ENCODE measurements around the gene TSPAN9.

Gene TSPAN9

DNA sequence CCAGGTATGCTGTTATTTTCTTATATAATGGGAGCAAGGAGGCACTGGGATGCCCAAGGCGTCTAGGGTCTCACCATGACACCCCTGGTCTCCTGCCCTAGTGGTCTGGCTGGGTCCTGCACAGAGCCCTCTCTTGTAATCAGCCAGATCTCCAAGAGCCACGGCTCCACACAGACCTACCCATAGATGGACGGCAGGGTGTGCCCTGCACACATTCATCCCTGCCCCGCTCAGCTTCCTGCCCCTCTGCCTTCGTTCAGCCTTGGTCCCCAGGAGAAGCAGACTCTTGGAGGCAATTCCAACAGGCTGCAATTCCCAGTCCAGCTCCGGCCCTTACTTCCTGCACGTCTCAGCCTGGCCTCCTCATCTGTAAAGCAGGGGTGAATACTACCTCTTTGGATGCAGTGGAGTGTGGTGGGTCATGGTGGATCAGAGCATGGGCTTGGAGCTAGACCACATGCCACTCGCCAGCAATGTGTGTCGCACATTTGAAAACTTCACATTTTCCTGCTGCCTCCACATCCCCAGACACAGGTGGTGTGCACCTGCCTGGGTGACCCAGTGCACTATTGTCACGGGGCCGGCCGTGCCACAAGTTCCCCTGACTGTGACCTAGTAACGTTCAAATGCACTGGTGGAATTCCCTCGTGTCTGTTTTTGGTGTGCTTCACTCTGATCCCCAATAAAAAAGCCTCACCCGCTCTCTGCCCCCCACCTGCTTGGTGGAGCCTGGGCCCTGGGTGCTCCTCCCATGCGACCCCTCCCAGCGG is 242.7 kb downstream of the TSPAN9 start:
- 84 to 86% methylated on average over 17 of the region's 17 CpGs for WGBS, 2 experiments

DNA sequence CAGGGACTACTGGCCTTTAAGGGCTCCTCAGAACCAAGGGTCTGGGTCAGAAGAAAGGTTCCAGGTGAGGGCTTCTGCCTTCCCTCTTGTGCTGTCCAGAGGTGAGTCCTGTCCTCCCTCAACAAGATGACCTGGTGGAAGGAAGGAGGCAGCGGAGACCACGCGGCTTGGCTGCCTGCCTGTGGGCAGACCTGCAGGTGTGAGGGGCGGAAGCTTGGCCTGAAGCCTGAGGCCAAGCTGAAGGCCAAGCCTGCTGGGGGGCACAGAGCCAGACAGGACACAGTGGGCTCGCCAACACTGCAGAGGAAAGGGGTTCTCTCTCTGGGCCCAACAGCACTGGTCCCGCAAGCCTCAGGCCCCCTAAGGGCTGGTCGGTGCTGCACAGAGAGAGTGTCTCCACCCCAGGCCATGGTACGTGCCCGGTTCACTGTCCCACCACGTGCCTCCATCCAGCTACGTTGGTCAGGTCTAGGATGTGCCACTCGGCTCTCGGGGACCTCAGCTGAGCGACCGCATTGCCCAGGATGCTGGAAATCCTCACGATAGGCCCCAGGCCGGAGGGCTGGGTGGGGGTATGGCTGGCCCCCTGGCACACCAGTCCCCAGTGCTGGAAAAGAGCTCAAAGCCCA is 243.8 kb downstream of the TSPAN9 start:
- WGBS, 2 experiments: 89% methylated on average over 17 of the region's 17 CpGs
- peaks cover 4% of the 10 kb centered on the region for H3K4me1 ChIP-seq (ENCODE audit: control insufficient read depth, insufficient read depth, low read length)

More for the DNA sequence above, 242.7 kb downstream of the TSPAN9 start:
- Histone ChIP-seq H3K4me1 (ENCODE audit: control insufficient read depth, insufficient read depth, low read length) (no peaks in the 10 kb centered on the region), H3K27me3 (ENCODE audit: control insufficient read depth, insufficient read depth, low read length, poor library complexity, severe bottlenecking) (no peaks in the 10 kb centered on the region), H3K9me3 (ENCODE audit: control insufficient read depth, low read length) (no peaks in the 10 kb centered on the region), H3K4me3 (ENCODE audit: insufficient read depth, low read depth, low read length) (no peak overlapping the region), H3K36me3 (ENCODE audit: control insufficient read depth, insufficient read depth, low read length) (no peaks in the 10 kb centered on the region), H3K27ac (ENCODE audit: insufficient read depth, low read depth, low read length, poor library complexity, severe bottlenecking) (no peak overlapping the region)

DNA sequence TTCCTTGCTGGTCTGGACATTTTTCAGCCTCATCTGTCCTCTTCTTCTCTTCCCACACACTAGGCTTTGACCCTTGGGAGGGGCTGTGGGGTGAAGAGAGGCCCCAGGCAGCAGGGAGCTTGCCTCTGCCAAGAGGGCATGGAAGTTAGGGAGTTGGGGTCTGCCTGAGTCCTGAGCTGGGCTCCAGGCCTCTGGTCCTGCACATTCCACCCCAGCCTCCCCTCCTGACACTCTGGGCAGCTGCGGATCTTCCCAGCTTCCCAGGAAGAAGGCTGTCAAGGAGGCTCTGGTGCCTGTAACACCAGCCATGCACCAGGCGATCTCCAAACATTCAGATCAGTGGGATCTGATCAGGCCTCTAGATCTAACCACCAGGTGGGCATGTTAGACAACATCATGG is 244.7 kb downstream of the TSPAN9 start:
- 90 to 95% methylated on average over 2 of the region's 2 CpGs for WGBS, 2 experiments
- no peak overlapping the region for H3K27ac ChIP-seq (ENCODE audit: insufficient read depth, low read depth, low read length, poor library complexity, severe bottlenecking)
- no peaks in the 10 kb centered on the region for H3K36me3 ChIP-seq (ENCODE audit: control insufficient read depth, insufficient read depth, low read length)
- peaks cover 7% of the 10 kb centered on the region for H3K4me1 ChIP-seq (ENCODE audit: control insufficient read depth, insufficient read depth, low read length)
- no peak overlapping the region for H3K4me3 ChIP-seq (ENCODE audit: insufficient read depth, low read depth, low read length)
- no peaks in the 10 kb centered on the region for H3K9me3 ChIP-seq (ENCODE audit: control insufficient read depth, low read length)
- no peaks in the 10 kb centered on the region for H3K27me3 ChIP-seq (ENCODE audit: control insufficient read depth, insufficient read depth, low read length, poor library complexity, severe bottlenecking)

More for the DNA sequence above, 243.8 kb downstream of the TSPAN9 start:
- Histone ChIP-seq H3K36me3 (ENCODE audit: control insufficient read depth, insufficient read depth, low read length) (no peaks in the 10 kb centered on the region), H3K9me3 (ENCODE audit: control insufficient read depth, low read length) (no peaks in the 10 kb centered on the region), H3K27me3 (ENCODE audit: control insufficient read depth, insufficient read depth, low read length, poor library complexity, severe bottlenecking) (no peaks in the 10 kb centered on the region), H3K27ac (ENCODE audit: insufficient read depth, low read depth, low read length, poor library complexity, severe bottlenecking) (no peak overlapping the region), H3K4me3 (ENCODE audit: insufficient read depth, low read depth, low read length) (no peak overlapping the region)

DNA sequence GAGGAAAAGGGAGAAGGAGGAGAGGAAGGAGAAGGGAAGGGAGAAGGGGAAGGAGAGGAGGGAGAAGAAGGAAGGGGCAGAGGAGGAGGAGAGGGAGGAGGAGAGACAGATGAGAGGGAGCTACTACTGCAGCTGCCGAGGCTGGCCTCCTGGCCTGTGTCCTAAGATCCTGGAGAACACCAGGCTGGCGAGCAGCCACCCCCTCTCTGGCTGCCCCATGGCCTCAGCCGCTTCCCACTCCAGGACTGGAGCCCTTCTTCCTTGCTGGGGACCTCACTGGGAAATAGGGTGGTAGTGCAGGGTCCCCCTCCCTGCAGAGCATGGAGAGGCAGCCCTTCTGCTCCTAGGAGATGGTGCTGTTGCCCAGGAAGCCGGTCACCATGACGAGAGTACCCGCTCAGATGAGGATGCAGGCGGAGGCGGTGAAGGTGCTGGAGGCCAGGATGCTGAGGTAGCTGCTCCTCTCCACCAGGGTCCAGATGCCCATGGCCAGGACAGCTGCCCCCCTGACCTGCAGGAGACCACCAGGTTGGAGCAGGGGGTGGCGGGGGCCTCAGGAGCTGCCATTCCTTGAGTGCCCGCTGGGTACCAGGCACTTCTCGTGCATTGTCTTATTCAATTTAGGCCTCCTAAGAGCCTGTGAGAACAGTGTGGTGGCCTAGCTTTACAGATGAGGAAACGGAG is 246.0 kb downstream of the TSPAN9 start:
- WGBS, 2 experiments: 93 to 95% methylated on average over 12 of the region's 12 CpGs
- H3K27me3 ChIP-seq (ENCODE audit: control insufficient read depth, insufficient read depth, low read length, poor library complexity, severe bottlenecking): no peaks in the 10 kb centered on the region
- peaks cover 7% of the 10 kb centered on the region for H3K4me1 ChIP-seq (ENCODE audit: control insufficient read depth, insufficient read depth, low read length)
- no peaks in the 10 kb centered on the region for H3K36me3 ChIP-seq (ENCODE audit: control insufficient read depth, insufficient read depth, low read length)
- H3K4me3 ChIP-seq (ENCODE audit: insufficient read depth, low read depth, low read length): no peak overlapping the region
- H3K27ac ChIP-seq (ENCODE audit: insufficient read depth, low read depth, low read length, poor library complexity, severe bottlenecking): no peak overlapping the region
- no peaks in the 10 kb centered on the region for H3K9me3 ChIP-seq (ENCODE audit: control insufficient read depth, low read length)

DNA sequence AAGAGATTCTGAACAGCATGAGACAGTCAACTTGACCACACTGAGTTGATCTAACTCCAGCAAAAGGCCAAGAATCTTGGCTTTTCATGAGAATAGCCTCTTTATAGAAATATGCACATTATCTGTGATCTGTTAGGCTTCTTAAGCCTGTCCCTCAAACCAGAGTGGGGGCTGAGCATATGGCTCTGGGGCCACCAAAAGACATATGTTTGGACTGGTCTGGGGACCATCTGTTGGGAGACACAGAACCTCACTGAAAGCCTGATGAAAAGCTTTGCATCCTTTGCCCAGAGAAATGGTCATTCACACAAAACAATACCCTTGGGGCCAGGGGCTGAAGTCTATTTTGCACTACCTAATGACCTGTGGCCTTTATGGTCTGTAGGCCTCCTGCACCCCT is 248.6 kb downstream of the TSPAN9 start:
- no peaks in the 10 kb centered on the region for H3K36me3 ChIP-seq (ENCODE audit: control insufficient read depth, insufficient read depth, low read length)
- H3K9me3 ChIP-seq (ENCODE audit: control insufficient read depth, low read length): no peaks in the 10 kb centered on the region
- no peak overlapping the region for H3K27ac ChIP-seq (ENCODE audit: insufficient read depth, low read depth, low read length, poor library complexity, severe bottlenecking)
- no peak overlapping the region for H3K4me3 ChIP-seq (ENCODE audit: insufficient read depth, low read depth, low read length)
- H3K27me3 ChIP-seq (ENCODE audit: control insufficient read depth, insufficient read depth, low read length, poor library complexity, severe bottlenecking): no peaks in the 10 kb centered on the region
- peaks cover 7% of the 10 kb centered on the region for H3K4me1 ChIP-seq (ENCODE audit: control insufficient read depth, insufficient read depth, low read length)

DNA sequence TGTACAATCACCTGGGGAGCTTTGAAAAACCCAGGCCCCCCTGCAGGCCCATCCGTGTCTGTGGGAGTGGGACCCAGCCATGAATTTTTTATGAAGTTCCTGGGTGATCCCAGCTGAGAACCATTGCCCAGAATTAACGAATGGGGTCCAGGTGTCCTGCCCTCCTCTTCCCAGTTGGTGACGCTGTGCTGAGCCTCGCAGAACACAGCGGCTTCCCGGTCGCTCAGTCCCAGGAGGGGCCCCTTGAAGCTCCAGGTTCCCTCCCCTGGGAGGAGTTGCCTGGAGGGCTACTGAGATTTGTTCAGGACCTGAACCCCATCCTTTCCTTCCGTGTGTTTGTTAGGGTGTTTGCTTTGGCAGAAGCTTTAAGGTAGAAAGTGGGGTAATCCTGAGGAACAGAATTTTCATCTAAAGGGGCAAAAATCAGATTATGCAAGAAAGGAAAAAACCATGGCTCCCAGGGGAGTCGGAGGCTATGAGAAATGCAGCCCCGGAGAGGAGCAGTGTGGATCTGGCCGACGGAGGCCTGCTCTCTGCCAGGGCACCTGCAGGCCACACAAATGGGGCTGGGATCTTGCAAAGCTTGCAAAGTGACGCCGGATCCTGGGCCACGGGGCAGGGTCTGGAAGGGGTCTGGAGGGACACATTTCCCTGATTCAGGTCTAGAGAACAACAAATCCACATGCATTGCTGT is 249.1 kb downstream of the TSPAN9 start:
- no peak overlapping the region for H3K27ac ChIP-seq (ENCODE audit: insufficient read depth, low read depth, low read length, poor library complexity, severe bottlenecking)
- H3K4me3 ChIP-seq (ENCODE audit: insufficient read depth, low read depth, low read length): no peak overlapping the region
- peaks cover 7% of the 10 kb centered on the region for H3K4me1 ChIP-seq (ENCODE audit: control insufficient read depth, insufficient read depth, low read length)
- H3K9me3 ChIP-seq (ENCODE audit: control insufficient read depth, low read length): no peaks in the 10 kb centered on the region
- WGBS, 2 experiments: 72 to 74% methylated on average over 15 of the region's 15 CpGs
- no peaks in the 10 kb centered on the region for H3K27me3 ChIP-seq (ENCODE audit: control insufficient read depth, insufficient read depth, low read length, poor library complexity, severe bottlenecking)
- H3K36me3 ChIP-seq (ENCODE audit: control insufficient read depth, insufficient read depth, low read length): no peaks in the 10 kb centered on the region

DNA sequence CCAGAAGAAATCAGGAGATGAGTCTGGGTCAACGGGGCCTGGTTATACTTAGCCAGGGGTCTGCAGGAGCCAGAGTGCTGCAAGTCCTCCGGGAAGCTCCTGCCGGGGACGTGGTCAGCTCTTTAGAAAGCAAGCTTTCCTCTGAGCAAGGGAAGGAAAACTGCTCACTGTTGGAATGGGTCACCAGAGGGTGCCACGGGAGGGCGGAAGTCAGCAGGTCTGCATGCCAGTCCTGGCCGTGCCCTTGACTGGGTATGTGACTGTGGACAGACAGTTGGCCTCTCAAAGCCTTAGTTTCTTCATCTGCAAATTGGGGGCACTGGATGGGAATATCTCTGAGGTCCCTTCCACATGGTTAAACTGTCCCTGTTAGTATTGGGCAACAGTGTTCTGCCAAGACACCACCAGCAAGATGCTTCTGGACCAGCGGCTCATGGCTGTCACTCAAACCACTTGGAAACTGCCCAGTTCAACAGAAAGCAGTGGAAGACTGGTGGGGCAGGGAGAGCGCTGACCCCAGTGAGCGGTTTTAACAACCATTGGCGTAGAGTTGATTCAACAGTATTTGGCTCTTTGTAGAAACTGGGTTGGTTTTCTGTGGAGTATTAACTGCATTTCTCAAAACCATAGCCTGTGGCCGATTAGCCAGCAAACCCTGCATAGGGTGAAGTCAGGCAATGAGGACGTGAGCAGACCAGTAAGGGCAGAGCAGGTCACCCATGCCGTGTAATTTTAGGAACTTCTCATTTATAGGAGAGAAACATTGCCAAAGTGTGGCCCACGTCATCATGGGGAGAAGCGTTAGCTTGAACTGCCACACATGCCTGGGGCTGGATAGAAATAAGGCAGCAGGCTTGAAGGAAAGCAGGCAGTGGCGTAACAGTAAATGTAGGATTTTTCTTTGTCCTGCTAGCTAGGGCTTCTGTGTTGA is 249.9 kb downstream of the TSPAN9 start:
- H3K27ac ChIP-seq (ENCODE audit: insufficient read depth, low read depth, low read length, poor library complexity, severe bottlenecking): no peak overlapping the region
- no peaks in the 10 kb centered on the region for H3K27me3 ChIP-seq (ENCODE audit: control insufficient read depth, insufficient read depth, low read length, poor library complexity, severe bottlenecking)
- no peaks in the 10 kb centered on the region for H3K36me3 ChIP-seq (ENCODE audit: control insufficient read depth, insufficient read depth, low read length)
- H3K4me3 ChIP-seq (ENCODE audit: insufficient read depth, low read depth, low read length): no peak overlapping the region
- WGBS, 2 experiments: 86 to 87% methylated on average over 17 of the region's 17 CpGs
- no peaks in the 10 kb centered on the region for H3K9me3 ChIP-seq (ENCODE audit: control insufficient read depth, low read length)
- H3K4me1 ChIP-seq (ENCODE audit: control insufficient read depth, insufficient read depth, low read length): peaks cover 7% of the 10 kb centered on the region

DNA sequence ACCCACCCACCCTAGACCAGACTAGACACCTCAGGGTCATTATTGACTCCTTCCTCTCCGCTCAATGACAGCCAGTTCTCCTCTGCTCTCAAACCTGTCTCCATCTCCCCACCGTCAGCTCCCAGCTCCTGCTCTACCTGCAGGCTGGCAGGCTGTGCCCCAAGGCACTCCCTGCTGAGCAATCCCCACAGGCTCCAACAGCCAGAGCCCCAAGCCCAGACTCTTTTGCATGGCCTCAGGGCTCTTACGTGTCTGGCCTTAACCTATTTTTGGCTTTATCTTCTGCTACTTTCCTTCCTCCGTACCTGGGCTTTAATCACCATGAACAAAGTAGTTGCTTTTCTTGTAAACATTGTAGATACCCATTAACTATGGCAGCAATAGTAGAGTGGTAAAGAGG is 250.9 kb downstream of the TSPAN9 start:
- Histone ChIP-seq H3K27me3 (ENCODE audit: control insufficient read depth, insufficient read depth, low read length, poor library complexity, severe bottlenecking) (no peaks in the 10 kb centered on the region), H3K36me3 (ENCODE audit: control insufficient read depth, insufficient read depth, low read length) (no peaks in the 10 kb centered on the region), H3K27ac (ENCODE audit: insufficient read depth, low read depth, low read length, poor library complexity, severe bottlenecking) (no peak overlapping the region), H3K4me3 (ENCODE audit: insufficient read depth, low read depth, low read length) (no peak overlapping the region), H3K4me1 (ENCODE audit: control insufficient read depth, insufficient read depth, low read length) (peaks cover 9% of the 10 kb centered on the region), H3K9me3 (ENCODE audit: control insufficient read depth, low read length) (no peaks in the 10 kb centered on the region)
- WGBS, 2 experiments: 88 to 92% methylated on average over 4 of the region's 4 CpGs

DNA sequence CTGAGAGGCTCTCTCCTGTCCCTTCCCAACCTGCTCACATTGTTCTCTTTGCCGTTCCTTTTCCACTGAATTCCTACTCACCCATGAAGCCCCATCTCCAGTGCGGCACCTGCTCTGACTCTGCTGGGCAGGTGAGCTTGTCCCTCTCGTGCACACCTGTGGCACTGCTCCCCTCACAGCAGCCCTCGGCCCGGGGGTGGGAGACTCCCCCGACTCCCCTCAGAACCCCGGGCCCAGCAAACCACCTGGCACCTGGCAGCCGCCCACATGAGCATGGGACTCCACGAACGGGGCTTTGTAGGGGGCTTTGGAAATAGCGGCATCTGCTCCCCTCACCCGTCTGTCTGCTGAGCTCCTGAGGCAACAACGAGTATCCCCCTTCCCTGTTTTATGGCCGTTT is 251.4 kb downstream of the TSPAN9 start:
- Histone ChIP-seq H3K4me1 (ENCODE audit: control insufficient read depth, insufficient read depth, low read length) (peaks cover 14% of the 10 kb centered on the region), H3K36me3 (ENCODE audit: control insufficient read depth, insufficient read depth, low read length) (no peaks in the 10 kb centered on the region), H3K27me3 (ENCODE audit: control insufficient read depth, insufficient read depth, low read length, poor library complexity, severe bottlenecking) (no peaks in the 10 kb centered on the region), H3K9me3 (ENCODE audit: control insufficient read depth, low read length) (no peaks in the 10 kb centered on the region), H3K4me3 (ENCODE audit: insufficient read depth, low read depth, low read length) (no peak overlapping the region), H3K27ac (ENCODE audit: insufficient read depth, low read depth, low read length, poor library complexity, severe bottlenecking) (no peak overlapping the region)
- WGBS, 2 experiments: 92% methylated on average over 14 of the region's 14 CpGs

Measured in ectodermal cell (in vitro differentiated cells).